Measurements from ENCODE around the gene FAM174C. TPM values are rescaled to one million over a fixed set of nuclear protein-coding genes. Genes with fewer than 3 reads are reported as not detected.

Gene FAM174C
- total and polyA plus RNA-seq, 2 of the 8 experiments (the other 6 are each of a cell fraction or from before 2014, with no cell fraction given), result 44.5 to 125 TPM

GRCh38 chr19:1270213-1270853 is 5.0 kb upstream of the FAM174C start:
- peaks cover 0 to 10% (median 5%) of the 10 kb centered on the region in 4 experiments; a peak in 4 of 7 replicates for H3K27me3 ChIP-seq (replicated peaks in 1 of 4; ENCODE audit: control insufficient read depth in 3 of 4, extremely low read depth in 1 of 4, insufficient read depth in 3 of 4, low read length in 3 of 4)
- no peak overlapping the region for H2AFZ ChIP-seq (ENCODE audit: low read length)
- no peak overlapping the region for H3K56ac ChIP-seq (replicated peaks; ENCODE audit: insufficient read length, low read depth, low read length)
- POLR2A ChIA-PET (ENCODE audit: partially characterized antibody), result interaction anchor here (1.3 to 19.4 kb wide), 15 partner anchors 6 to 244 kb away, joined by 3 to 456 read pairs (median 9); partner anchors contain the start of genes CIRBP, CNN2, EFNA2 and FAM174C
- peak overlapping the region in 3 of 4 experiments; percentile 91 to 97 (median 97); a peak in 6 of 7 replicates for H3K9ac ChIP-seq (replicated peaks in 1 of 4; ENCODE audit: extremely low read depth in 1 of 4, low read depth in 3 of 4, low read length in 3 of 4)
- peak overlapping the region; percentile 99; the same call in 1 of the 2 replicates for H4K8ac ChIP-seq (ENCODE audit: extremely low read depth, insufficient read depth, low read length)
- no peak overlapping the region for H2BK20ac ChIP-seq (ENCODE audit: low read length)
- H2BK5ac ChIP-seq (ENCODE audit: low read depth, low read length), result peak overlapping the region; percentile 72
- H3K4ac ChIP-seq (replicated peaks; ENCODE audit: insufficient read length, low read depth, low read length), result peak overlapping the region; percentile 48
- peaks cover 7 to 25% of the 10 kb centered on the region in 2 experiments for H4K20me1 ChIP-seq (replicated peaks in 1 of 2; ENCODE audit: control insufficient read depth in 1 of 2, insufficient read depth in 2 of 2, low read length in 2 of 2)
- peaks cover 5 to 32% of the 10 kb centered on the region in 2 experiments for H3K79me2 ChIP-seq (ENCODE audit: control insufficient read depth in 1 of 2, insufficient read depth in 2 of 2, low read length in 2 of 2)
- no peak overlapping the region for H3K18ac ChIP-seq (ENCODE audit: extremely low read depth, low read length)
- H2BK15ac ChIP-seq (ENCODE audit: low read length), result no peak overlapping the region
- H4K5ac ChIP-seq (ENCODE audit: insufficient read length, low read depth, low read length), result peak overlapping the region; percentile 0
- peak overlapping the region; percentile 74 to 95 (median 90) for H3K4me3 ChIP-seq (ENCODE audit: extremely low read depth in 1 of 4, insufficient read depth in 2 of 4, low read depth in 3 of 4, low read length in 4 of 4)
- H3K27ac ChIP-seq (ENCODE audit: low read depth, low read length), result peak overlapping the region; percentile 98
- H3K14ac ChIP-seq (ENCODE audit: insufficient read length), result no peak overlapping the region
- peaks cover 33 to 46% (median 41%) of the 10 kb centered on the region in 4 experiments for H3K36me3 ChIP-seq (ENCODE audit: control insufficient read depth in 2 of 4, insufficient read depth in 4 of 4, low read length in 3 of 4)
- WGBS, 2 experiments (ENCODE audit: extremely low coverage in 1 of 2, insufficient coverage in 1 of 2, insufficient read length in 1 of 2, insufficient replicate concordance in 2 of 2, low coverage in 1 of 2, low lambda C conversion rate in 2 of 2, missing lambda C conversion rate in 1 of 2), result 67% methylated on average over 8 of the region's 8 CpGs; no CpG with 5 or more reads in 1 of the 2 experiments
- H3K4me2 ChIP-seq (ENCODE audit: insufficient read depth in 1 of 2, low read depth in 2 of 2, low read length in 2 of 2), result peak overlapping the region; percentile 83 to 99
- FAIRE-seq, result no peak
- no peaks in the 10 kb centered on the region for H3K9me3 ChIP-seq (ENCODE audit: insufficient read depth in 2 of 2, low read depth in 1 of 2, low read length in 1 of 2)
- H4K91ac ChIP-seq (replicated peaks; ENCODE audit: insufficient read length, low read length), result peak overlapping the region; percentile 96
- peaks cover 4 to 49% (median 35%) of the 10 kb centered on the region in 4 experiments for H3K4me1 ChIP-seq (replicated peaks in 1 of 4; ENCODE audit: control insufficient read depth in 3 of 4, insufficient read depth in 4 of 4, low read length in 3 of 4)
- H2AK5ac ChIP-seq (ENCODE audit: low read depth, low read length), result no peak overlapping the region; the same call in 1 of the 2 replicates
- no peak overlapping the region for H3K23ac ChIP-seq (ENCODE audit: insufficient read length)
- H3K79me1 ChIP-seq (ENCODE audit: low read depth, low read length), result peaks cover 17% of the 10 kb centered on the region
- CTCF ChIA-PET (ENCODE audit: partially characterized antibody), result interaction anchor here (15.9 kb wide), 1 partner anchor 27 kb away, joined by 212 read pairs; the partner anchor contains the start of gene ATP5F1D
- H3K23me2 ChIP-seq (ENCODE audit: low read depth, low read length), result peaks cover 23% of the 10 kb centered on the region; the same call in 1 of the 2 replicates
- no peak overlapping the region for H2BK120ac ChIP-seq (replicated peaks; ENCODE audit: low read depth, low read length)
- no peak for DNase-seq (ENCODE audit: low read depth in 1 of 2, low spot score in 2 of 2)
- no peak overlapping the region for H2BK12ac ChIP-seq (ENCODE audit: low read depth, low read length)
- TF ChIP-seq RAD21 (IDR thresholded peaks at IDR 0.05 in 1 of 2, conservative IDR thresholded peaks at IDR 0.05 in 1 of 2; ENCODE audit: low read depth in 2 of 2, low read length in 2 of 2) (no peak), SRF (IDR thresholded peaks at IDR 0.05; ENCODE audit: low read depth, low read length) (no peak), EP300 (IDR thresholded peaks at IDR 0.05; ENCODE audit: borderline replicate concordance in 1 of 2, low read depth in 2 of 2, low read length in 2 of 2) (no peak), JUND (IDR thresholded peaks at IDR 0.05; ENCODE audit: low read length) (no peak), SP4 (IDR thresholded peaks at IDR 0.05; ENCODE audit: low read length) (no peak), TAF1 (IDR thresholded peaks at IDR 0.05; ENCODE audit: low read depth, low read length) (no peak), CREB1 (IDR thresholded peaks at IDR 0.05) (0 out of 2 replicates have a peak, but pooled peaks have one; percentile 8), SUZ12 (IDR thresholded peaks at IDR 0.05; ENCODE audit: low read length) (no peak), EZH2 (IDR thresholded peaks at IDR 0.05; ENCODE audit: low read depth, low read length, severe bottlenecking) (no peak), TBP (IDR thresholded peaks at IDR 0.05; ENCODE audit: low read depth, low read length) (no peak), BCL11A (IDR thresholded peaks at IDR 0.05; ENCODE audit: low read depth in 2 of 2, low read length in 2 of 2) (no peak), TCF12 (IDR thresholded peaks at IDR 0.05; ENCODE audit: low read depth, low read length) (no peak)

Measured in H1 (cell line).